HG03558 (cell line): ENCODE results near the gene MAGI1.
"Not testable (repeated sequence)": the region's sequence is repeated elsewhere in the genome, so short reads cannot be mapped to it uniquely, and the experiment has no call there.

Experiments used
- ATAC-seq: cut with Tn5 transposase; IDR thresholded peaks from one replicate; pipeline ENCODE4 v1.9.1; 2021; ENCODE audit warnings: moderate number of reproducible peaks; ENCODE audit not compliant: unreplicated experiment; ENCODE audit errors: extremely low read depth

MAGI1 gene

DNA sequence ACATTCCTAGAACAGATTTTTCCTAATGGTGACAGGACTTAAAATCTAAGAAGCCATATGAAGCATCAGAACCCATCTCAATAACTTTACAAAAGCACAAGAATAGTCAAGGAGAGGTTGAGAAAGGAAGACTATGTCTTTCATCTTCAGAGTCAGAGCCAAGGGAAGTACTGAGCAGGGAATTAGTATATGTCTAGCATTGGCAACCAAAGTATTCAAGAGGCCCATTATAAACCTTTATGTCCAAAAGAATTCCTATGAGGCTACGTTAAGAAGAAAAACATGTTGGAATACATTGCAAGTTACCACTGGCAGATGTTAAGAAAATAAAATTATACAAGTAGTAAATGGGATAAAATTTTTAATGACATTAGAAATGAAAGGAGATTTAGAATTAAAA, 150.5 kb downstream of the MAGI1 start:
- ATAC-seq = no peak

- no peak for ATAC-seq
Observed at GRCh38 chr3:65886391-65886790, 152.3 kb downstream of the MAGI1 start.

- ATAC-seq = no peak
Observed at GRCh38 chr3:65884071-65884470, 154.6 kb downstream of the MAGI1 start.

DNA sequence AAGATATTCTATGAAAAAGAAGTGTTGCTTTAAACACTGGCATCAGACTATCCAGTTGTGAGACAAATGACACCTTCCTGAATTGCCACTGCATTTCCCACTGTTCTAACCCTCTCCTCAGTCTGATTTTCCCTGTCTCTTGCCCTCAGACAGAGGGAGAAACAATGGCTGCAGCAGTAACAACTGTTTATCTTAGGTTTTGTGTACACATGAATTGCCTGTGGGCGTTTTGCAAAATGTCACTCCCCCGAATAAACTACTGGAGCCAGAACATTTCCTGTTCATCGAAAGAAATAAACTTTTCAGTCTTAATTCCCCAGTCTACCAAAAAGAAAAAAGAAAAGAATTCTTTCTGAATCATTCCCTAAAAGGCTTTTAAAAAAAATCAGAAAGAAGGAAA, 155.1 kb downstream of the MAGI1 start:
- ATAC-seq = no peak

DNA sequence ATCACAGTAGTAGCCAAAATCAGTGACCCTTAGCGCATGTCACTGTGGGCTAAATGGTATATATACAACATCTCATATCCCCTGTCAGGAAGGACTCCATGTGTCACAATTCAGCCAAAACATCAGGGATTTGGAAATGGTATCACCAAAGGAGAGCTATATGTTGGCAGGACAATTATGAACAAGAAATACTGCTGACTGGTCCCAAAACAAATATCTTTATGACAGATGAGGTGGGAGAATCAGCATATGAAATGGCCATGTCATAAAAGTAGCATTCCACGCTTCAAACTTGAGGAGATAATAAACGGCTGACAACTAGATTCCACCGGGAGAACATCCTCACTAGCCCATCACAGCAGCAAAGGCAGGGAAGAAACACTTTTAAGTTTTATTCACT, 158.4 kb downstream of the MAGI1 start:
- no peak for ATAC-seq

- ATAC-seq = no peak
Observed at GRCh38 chr3:65879372-65879771, 159.3 kb downstream of the MAGI1 start.

DNA sequence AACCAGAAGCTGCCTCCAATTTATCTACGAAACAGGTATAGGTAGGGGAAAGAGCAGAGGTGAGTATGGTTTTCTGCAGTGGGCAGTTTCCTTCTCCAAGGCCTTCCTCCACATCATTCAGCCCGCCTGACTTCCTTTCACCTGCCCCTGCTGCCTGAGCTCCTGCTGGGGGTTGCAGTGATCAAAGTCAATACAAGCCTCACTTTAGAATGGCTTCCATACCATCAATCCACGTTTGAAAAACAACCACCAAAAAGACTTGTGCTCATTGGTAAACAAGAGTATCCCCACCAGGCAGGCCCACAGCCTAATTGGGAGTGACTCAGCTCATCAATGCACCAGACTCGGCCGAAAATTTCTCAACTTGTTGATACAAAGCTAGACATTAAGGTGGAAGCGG, 159.9 kb downstream of the MAGI1 start:
- ATAC-seq = no peak

DNA sequence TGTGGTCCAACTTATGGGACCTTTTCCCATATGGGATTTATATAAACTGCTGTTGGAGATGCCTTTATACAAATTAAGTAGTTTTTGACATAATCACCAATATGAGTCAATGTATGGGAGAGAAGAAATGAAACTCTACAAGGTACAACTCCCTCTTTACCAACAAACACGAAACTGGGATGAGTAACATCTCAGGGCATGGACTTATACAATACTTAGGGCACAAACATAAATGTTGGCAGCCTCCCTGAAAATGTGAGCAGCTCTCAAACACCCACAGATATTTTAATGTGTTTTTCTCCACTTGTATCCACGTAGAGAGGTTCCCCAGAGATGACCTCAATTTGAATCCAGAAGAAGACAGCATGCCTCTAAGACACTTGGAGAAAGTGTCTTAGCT, 161.6 kb downstream of the MAGI1 start:
- no peak for ATAC-seq

DNA sequence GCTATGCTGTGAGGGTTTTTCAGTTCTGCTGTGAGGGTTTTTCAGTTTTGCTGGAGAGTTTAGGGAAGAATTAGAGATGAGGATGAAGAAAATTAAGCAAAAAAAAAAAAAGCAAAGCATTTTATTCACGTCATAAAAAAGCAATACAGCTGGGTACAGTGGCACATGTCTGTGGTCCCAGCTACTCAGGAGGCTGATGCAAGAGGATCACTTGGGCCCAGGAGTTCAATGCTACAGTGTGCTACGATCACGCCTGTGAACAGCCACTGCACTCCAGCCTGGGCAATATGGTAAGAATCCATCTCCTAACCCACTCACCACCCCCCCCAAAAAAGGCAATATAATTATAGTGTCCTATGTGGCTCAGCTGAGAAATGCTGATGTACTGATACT, 162.7 kb downstream of the MAGI1 start:
- no peak for ATAC-seq

DNA sequence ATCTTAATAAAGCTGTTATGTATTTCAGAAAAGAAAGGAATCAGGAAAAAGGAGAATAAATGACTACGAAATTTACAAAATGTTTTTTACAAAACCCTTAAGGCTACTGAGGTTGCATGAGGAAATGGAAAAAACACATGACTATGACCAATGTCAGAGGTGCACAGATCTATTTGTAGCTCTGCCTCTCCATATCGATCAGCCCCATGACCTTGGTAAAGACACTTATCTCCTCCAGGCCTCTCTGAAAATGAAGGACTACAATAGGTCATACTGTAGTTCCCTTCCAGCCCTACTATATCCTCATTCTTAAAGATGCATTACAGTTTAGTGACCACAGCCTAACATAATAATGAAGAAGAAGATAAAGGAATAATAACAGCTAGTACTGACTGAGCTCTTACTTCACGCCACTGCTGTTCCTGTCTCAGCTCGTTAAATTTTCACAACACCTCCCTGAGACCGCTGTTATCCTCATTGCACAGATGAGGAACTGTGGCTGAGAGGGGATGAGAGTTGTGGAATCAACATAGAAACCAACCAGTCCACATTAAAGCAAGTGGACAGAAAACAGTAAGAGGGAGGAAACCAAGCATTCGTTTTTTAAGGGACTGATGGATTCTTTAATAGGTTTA, 163.2 kb downstream of the MAGI1 start:
- no peak for ATAC-seq

- no peak for ATAC-seq
Observed at GRCh38 chr3:65873869-65874268, 164.8 kb downstream of the MAGI1 start.

DNA sequence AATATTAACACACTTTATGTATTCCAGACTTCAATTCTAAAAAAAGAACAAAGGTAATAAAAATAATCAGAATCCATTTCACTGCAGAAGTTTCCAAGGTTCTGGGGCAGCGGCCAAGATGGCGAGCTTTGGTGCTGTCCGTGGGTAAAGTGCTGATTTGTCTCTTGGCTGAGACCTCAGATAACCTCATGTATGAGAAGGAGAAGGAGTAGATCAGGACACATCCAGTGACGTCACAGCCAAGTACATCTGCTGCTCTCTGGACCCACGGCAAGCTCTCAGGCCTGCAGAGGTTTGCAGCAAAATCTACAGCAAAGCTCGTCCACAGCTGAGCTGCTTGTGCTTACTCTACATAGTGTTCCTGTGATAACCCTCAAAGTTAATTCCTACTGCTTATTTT, 165.7 kb downstream of the MAGI1 start:
- no peak for ATAC-seq

DNA sequence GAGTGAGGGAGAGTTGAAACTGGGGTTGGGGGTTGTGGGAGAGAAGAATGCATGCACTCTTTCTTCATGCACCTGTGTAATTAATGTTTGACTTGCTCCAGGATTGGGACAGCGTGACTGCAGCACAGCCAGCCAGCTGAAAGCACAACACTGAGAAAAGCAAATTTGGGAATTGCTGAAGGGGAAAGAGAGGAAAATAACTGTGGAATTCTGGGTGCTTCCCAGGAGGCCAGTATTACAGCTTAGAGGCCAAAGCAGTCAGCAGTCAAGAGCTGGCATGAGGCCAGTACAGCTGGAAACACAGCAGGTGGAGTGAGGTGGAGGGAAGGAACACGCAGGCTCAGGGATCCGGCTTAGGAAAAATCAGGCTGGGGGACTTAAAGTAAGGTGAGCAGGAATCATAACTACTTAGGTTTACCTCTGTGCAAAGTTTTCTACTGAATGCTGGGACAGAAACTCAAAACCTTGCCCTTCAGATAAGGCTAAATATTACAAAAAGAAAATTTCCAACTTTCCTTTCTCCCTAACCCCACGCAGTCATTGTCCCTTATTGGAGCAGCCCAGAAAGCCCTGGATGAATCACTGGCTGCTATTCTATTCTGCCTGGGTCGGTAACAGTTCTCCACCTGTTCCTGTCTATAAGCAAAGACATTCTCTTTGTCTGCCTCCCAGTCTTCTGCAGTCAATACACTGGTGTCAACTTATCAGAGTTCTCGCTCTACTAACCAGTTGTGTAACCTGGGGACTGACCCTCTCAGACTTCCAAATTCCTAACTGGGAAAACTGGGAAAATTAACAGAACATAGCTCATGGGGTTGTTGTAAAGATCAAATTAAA, 167.2 kb downstream of the MAGI1 start:
- no peak for ATAC-seq

- ATAC-seq = no peak
Observed at GRCh38 chr3:65869798-65870197, 168.9 kb downstream of the MAGI1 start.

GRCh38 chr3:65867463-65868210, 171.1 kb downstream of the MAGI1 start:
- ATAC-seq = no peak

DNA sequence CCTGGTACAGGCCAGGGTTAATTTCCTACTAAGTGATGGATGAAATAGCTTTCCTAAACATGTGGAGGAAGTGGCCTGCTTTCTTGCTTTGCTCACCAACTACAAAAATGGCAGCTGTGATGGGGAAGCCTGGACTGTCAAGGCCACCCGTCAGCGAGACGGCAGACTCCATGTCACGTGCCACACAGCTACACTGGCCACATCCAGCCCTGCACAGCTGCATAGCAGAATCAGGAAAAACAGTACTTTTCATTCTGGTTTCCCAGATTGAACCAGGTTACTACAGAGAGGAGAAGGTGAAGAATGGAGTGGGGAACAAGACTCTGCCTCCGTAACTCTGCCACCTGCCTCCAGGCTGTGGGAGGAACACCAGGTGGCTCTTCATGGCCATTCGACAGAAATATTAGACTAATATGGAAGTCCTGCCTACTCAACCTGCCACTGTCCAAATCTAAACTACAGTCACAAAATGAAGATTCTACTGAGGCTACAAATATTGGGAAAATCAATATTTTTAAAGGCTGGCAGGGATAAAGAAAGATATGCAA, 174.3 kb downstream of the MAGI1 start:
- no peak for ATAC-seq

- ATAC-seq = no peak
Observed at GRCh38 chr3:65861718-65862117, 177.0 kb downstream of the MAGI1 start.

- not testable (repeated sequence) for ATAC-seq
Observed at GRCh38 chr3:65859612-65860011, 179.1 kb downstream of the MAGI1 start.

GRCh38 chr3:65858749-65859148, 180.0 kb downstream of the MAGI1 start:
- ATAC-seq = no peak

DNA sequence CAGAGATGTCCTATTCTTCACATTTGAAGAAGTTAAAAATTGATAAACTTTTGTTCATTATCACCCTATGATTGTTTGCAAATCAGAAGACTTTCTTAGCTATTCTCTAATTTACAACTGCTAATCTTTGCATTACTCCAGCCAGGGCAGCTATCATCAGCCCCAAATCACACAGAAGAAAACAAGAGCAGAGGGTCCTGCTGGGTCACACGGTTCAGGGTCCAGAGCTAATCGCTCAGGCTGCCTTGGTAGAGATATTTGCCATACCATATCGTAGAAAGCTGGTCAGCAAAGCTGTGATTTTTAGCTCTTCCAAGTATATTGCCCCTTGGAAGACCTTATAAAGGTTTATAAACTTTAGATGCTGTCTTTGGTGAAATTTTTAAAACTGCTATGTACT, 181.4 kb downstream of the MAGI1 start:
- ATAC-seq = no peak

- ATAC-seq = no peak
Observed at GRCh38 chr3:65856907-65857306, 181.8 kb downstream of the MAGI1 start.
